IgD-negative memory B cell (primary cell): Measurements from ENCODE around the gene MED27. TPM values are rescaled to one million over a fixed set of nuclear protein-coding genes. Genes with fewer than 3 reads are reported as not detected.

Experiments
- H3K27ac Mint-ChIP-seq, 3 donors: one replicate each; pipeline ENCODE4 v1.8.0; 2020 to 2022; ENCODE audit warnings: mild to moderate bottlenecking in 3 of 3, mixed read lengths in 3 of 3, moderate library complexity in 1 of 3
- H3K27me3 Mint-ChIP-seq: one replicate; pipeline ENCODE4 v1.8.0; 2021; ENCODE audit warnings: mixed read lengths
- H3K36me3 Mint-ChIP-seq: one replicate; pipeline ENCODE4 v1.8.0; 2020; ENCODE audit warnings: mild to moderate bottlenecking, mixed read lengths
- H3K4me1 Mint-ChIP-seq, 3 donors: one replicate each; pipeline ENCODE4 v1.8.0; 2020 to 2022; ENCODE audit warnings: mixed read lengths in 3 of 3, mild to moderate bottlenecking in 1 of 3
- H3K4me3 Mint-ChIP-seq, 4 donors: one replicate each; pipeline ENCODE4 v1.8.0; 2020 to 2022; ENCODE audit warnings: mild to moderate bottlenecking in 4 of 4, mixed read lengths in 4 of 4, moderate library complexity in 3 of 4
- H3K9me3 Mint-ChIP-seq, 3 donors: one replicate each; pipeline ENCODE4 v1.8.0; 2020 to 2021; ENCODE audit warnings: mixed read lengths in 3 of 3, mild to moderate bottlenecking in 1 of 3
- polyA plus RNA-seq: library from polyadenylated mRNA; unstranded; fragments of 300-500 nt; fragmentation: Illumina TruSeq; gene quantifications from one replicate; pipeline ENCODE4 v1.2.3, GENCODE V29; 2021

Gene MED27
- polyA plus RNA-seq, 1 donor from 2014 or later: 33.7 TPM

- H3K27ac Mint-ChIP-seq: no peak overlapping the region
- no peak overlapping the region for H3K4me3 Mint-ChIP-seq
- peaks cover 0 to 8% (median 0%) of the 10 kb centered on the region in 3 donors for H3K9me3 Mint-ChIP-seq
Measured at GRCh38 chr9:131836021-131836420, 243.6 kb downstream of the MED27 start.

DNA sequence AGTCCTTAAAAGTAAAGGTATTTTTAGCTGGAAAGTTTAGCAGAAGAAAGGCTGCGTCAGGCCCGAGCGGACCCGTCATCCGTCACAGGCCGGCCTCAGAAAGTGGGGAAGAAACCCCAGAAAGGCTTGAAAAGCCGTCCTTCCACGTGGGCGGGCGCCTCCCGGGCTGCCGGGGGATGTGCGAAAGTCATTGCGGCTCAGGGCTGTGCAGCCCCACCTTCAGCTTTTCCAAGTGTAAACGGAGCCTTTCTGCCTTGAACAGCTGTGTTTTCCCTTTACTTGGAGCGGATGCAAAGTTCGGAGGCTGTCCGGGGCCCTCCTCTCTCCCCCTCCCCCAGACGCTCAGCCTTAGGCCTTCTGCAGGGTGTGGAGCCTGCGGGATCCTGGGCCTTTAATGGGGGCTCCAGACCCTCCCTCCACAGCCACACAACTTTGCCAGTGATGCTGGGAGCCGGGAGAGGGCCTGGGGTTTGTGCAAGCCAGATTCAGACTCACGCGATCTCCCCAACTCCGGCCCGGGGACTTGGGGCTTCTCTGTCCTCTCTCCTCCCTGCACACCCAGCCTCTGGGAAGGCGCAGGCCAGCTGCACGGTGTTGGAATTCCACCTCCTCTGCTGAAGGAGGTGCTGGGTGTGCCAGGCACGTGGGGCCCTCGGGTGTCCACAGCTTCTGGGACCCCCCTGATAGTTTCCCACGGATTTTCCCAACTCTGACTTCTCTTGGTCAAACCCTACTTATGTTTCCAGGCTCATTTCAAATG lies 244.3 kb downstream of the MED27 start:
- H3K4me1 Mint-ChIP-seq: peaks cover 0 to 1% (median 0%) of the 10 kb centered on the region in 3 donors
- peaks cover 0 to 8% (median 0%) of the 10 kb centered on the region in 3 donors for H3K9me3 Mint-ChIP-seq
- H3K36me3 Mint-ChIP-seq: no peaks in the 10 kb centered on the region
- no peak overlapping the region for H3K27ac Mint-ChIP-seq
- H3K27me3 Mint-ChIP-seq: peaks cover 14% of the 10 kb centered on the region
- H3K4me3 Mint-ChIP-seq: no peak overlapping the region

More at GRCh38 chr9:131836021-131836420, 243.6 kb downstream of the MED27 start:
- peaks cover 14% of the 10 kb centered on the region for H3K27me3 Mint-ChIP-seq
- no peaks in the 10 kb centered on the region for H3K36me3 Mint-ChIP-seq
- peaks cover 0 to 1% (median 0%) of the 10 kb centered on the region in 3 donors for H3K4me1 Mint-ChIP-seq

DNA sequence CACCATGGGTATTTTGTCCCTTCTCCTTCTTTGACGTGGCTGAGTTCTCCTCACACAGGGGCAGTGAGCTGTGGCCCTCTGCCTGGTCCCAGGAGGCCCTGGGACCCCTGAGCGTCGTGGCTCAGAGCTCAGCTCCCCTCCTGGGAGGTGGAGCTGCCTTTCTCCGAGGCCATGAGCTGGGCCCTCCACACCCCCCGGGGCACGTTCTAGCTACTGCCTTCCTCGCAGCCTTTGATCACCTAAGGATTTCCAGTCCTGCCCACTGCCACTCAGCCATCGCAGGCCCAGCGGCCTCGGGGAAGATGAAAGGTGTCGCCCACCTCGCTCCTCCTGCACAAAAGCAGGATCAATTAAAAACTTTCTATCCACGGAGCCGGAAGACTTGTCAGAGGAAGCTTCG lies 244.9 kb downstream of the MED27 start:
- Mint-ChIP-seq H3K36me3 (no peaks in the 10 kb centered on the region), H3K9me3 (peaks cover 0 to 7% (median 0%) of the 10 kb centered on the region in 3 donors), H3K4me1 (peaks cover 0 to 1% (median 0%) of the 10 kb centered on the region in 3 donors), H3K4me3 (no peak overlapping the region), H3K27ac (no peak overlapping the region), H3K27me3 (peaks cover 10% of the 10 kb centered on the region)

DNA sequence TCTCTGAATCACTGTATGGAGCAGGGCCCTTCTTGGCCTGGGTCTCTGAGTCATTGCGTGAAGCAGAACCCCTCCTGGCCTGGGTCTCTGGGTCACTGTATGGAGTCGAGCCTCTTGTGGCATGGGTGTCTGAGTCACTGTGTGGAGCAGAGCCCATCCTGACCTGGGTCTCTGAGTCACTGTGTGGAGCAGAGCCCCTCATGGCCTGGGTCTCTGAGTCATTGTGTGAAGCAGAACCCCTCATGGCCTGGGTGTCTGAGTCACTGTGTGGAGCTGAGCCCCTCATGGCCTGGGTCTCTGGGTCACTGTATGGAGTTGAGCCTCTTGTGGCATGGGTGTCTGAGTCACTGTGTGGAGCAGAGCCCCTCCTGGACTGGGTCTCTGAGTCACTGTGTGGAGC lies 245.8 kb downstream of the MED27 start:
- H3K27ac Mint-ChIP-seq: no peak overlapping the region
- peaks cover 0 to 9% (median 0%) of the 10 kb centered on the region in 3 donors for H3K9me3 Mint-ChIP-seq
- H3K36me3 Mint-ChIP-seq: no peaks in the 10 kb centered on the region
- H3K4me3 Mint-ChIP-seq: no peak overlapping the region
- peaks cover 0 to 1% (median 0%) of the 10 kb centered on the region in 3 donors for H3K4me1 Mint-ChIP-seq
- H3K27me3 Mint-ChIP-seq: peaks cover 10% of the 10 kb centered on the region

DNA sequence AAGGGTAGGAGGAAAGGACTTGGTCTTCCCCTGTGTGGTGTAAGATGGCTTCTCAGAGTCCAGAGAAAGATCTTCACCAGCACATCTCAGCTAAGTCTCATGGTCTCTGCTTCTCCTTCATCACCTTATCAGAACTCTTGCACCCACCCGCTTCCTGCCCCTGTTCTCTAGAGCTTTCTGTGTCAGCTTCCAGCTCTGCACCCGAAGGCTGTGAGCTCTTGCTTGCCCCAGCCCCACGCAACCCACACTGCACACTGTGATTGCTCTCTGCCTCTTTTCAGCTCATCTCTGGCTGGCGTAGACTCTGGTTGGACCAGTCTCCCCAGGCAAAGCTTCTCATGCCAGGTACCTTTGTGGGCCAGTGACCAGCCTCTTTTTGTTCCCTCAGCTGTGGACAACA lies 246.6 kb downstream of the MED27 start:
- H3K4me3 Mint-ChIP-seq: no peak overlapping the region
- H3K36me3 Mint-ChIP-seq: no peaks in the 10 kb centered on the region
- H3K9me3 Mint-ChIP-seq: peaks cover 0 to 9% (median 0%) of the 10 kb centered on the region in 3 donors
- peaks cover 0 to 1% (median 0%) of the 10 kb centered on the region in 3 donors for H3K4me1 Mint-ChIP-seq
- no peak overlapping the region for H3K27ac Mint-ChIP-seq
- peaks cover 12% of the 10 kb centered on the region for H3K27me3 Mint-ChIP-seq

GRCh38 chr9:131831380-131832165 lies 248.1 kb downstream of the MED27 start:
- Mint-ChIP-seq H3K27ac (no peak overlapping the region), H3K27me3 (peaks cover 8% of the 10 kb centered on the region), H3K4me1 (peaks cover 0 to 1% (median 0%) of the 10 kb centered on the region in 3 donors), H3K36me3 (no peaks in the 10 kb centered on the region), H3K9me3 (peaks cover 0 to 9% (median 0%) of the 10 kb centered on the region in 3 donors), H3K4me3 (no peak overlapping the region)

DNA sequence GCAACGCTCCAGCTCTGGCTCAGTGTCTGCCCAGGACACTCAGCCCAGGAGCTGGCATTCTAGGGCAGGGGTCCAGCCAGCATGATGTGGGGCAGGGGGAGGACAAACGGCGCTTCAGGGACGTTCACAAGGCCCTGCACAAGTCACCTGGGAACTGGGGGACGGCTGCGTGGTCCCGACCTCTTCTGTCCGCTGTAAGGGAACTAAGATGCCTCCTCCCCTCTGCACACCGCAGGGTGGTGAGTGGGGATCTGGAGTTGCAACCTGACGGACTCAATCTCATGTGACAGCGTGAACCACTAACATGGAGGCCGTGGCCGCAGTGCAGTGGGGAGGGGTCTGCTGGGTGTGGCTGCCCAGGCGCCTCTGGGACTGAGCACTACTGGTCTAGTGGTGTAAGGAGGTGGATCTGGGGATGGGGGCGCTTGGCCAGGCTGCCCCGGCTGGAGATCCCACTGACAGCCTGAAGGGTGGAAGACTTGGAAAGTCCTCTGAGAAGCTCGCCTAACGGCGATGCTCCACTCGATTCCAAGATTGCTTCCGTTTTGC lies 251.8 kb downstream of the MED27 start:
- peaks cover 20% of the 10 kb centered on the region for H3K27me3 Mint-ChIP-seq
- H3K36me3 Mint-ChIP-seq: no peaks in the 10 kb centered on the region
- peaks cover 0 to 3% (median 0%) of the 10 kb centered on the region in 3 donors for H3K4me1 Mint-ChIP-seq
- H3K27ac Mint-ChIP-seq: no peak overlapping the region
- H3K9me3 Mint-ChIP-seq: peaks cover 0 to 2% (median 0%) of the 10 kb centered on the region in 3 donors
- H3K4me3 Mint-ChIP-seq: no peak overlapping the region

- Mint-ChIP-seq H3K9me3 (peaks cover 0 to 2% (median 0%) of the 10 kb centered on the region in 3 donors), H3K4me3 (no peak overlapping the region), H3K27me3 (peaks cover 19% of the 10 kb centered on the region), H3K4me1 (peaks cover 0 to 1% (median 0%) of the 10 kb centered on the region in 3 donors), H3K27ac (no peak overlapping the region), H3K36me3 (no peaks in the 10 kb centered on the region)
Measured at GRCh38 chr9:131826966-131827525, 252.6 kb downstream of the MED27 start.

GRCh38 chr9:131826053-131826452 lies 253.6 kb downstream of the MED27 start:
- Mint-ChIP-seq H3K4me3 (no peak overlapping the region), H3K27me3 (peaks cover 19% of the 10 kb centered on the region), H3K9me3 (peaks cover 0 to 2% (median 0%) of the 10 kb centered on the region in 3 donors), H3K36me3 (no peaks in the 10 kb centered on the region), H3K4me1 (peaks cover 0 to 1% (median 0%) of the 10 kb centered on the region in 3 donors), H3K27ac (no peak overlapping the region)

GRCh38 chr9:131824953-131825495 lies 254.6 kb downstream of the MED27 start:
- Mint-ChIP-seq H3K4me3 (no peak overlapping the region), H3K9me3 (peaks cover 0 to 2% (median 0%) of the 10 kb centered on the region in 3 donors), H3K27me3 (peaks cover 23% of the 10 kb centered on the region), H3K36me3 (no peaks in the 10 kb centered on the region), H3K4me1 (peaks cover 0 to 1% (median 0%) of the 10 kb centered on the region in 3 donors), H3K27ac (no peak overlapping the region)

- Mint-ChIP-seq H3K27me3 (peaks cover 27% of the 10 kb centered on the region), H3K27ac (no peak overlapping the region), H3K36me3 (no peaks in the 10 kb centered on the region), H3K4me1 (peaks cover 0 to 1% (median 0%) of the 10 kb centered on the region in 3 donors), H3K4me3 (no peak overlapping the region), H3K9me3 (peaks cover 0 to 1% (median 0%) of the 10 kb centered on the region in 3 donors)
Measured at GRCh38 chr9:131824155-131824594, 255.5 kb downstream of the MED27 start.

DNA sequence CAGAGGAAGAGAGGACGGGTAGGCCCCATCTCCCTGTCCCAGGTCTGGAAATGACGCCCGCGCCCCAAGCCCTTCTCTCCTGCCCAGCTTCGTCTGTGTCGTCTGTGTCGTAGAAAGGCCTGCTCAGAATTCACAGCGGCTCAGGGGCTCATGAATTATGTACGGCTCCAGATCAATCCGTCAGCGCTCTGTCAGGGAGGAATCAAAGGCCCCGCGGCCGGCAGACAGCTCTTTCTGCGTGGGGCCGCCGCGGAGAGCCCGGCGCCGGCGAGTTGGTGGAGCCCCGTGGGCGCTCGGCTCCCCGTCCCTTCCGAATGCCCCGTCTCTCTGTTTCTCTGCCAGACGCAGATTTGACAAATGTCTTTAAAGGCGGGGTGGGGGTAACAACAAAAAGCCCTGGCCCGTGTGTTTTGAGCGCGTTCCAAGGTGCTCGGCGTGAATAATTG lies 255.9 kb downstream of the MED27 start:
- peaks cover 0 to 1% (median 0%) of the 10 kb centered on the region in 3 donors for H3K4me1 Mint-ChIP-seq
- H3K4me3 Mint-ChIP-seq: no peak overlapping the region
- H3K27me3 Mint-ChIP-seq: peaks cover 27% of the 10 kb centered on the region
- H3K9me3 Mint-ChIP-seq: no peaks in the 10 kb centered on the region
- H3K36me3 Mint-ChIP-seq: no peaks in the 10 kb centered on the region
- H3K27ac Mint-ChIP-seq: no peak overlapping the region

- Mint-ChIP-seq H3K27ac (no peak overlapping the region), H3K4me3 (no peak overlapping the region), H3K9me3 (no peaks in the 10 kb centered on the region), H3K27me3 (peaks cover 14% of the 10 kb centered on the region), H3K36me3 (no peaks in the 10 kb centered on the region), H3K4me1 (no peaks in the 10 kb centered on the region)
Measured at GRCh38 chr9:131818089-131818488, 261.6 kb downstream of the MED27 start.

GRCh38 chr9:131817627-131818026 lies 262.0 kb downstream of the MED27 start:
- no peaks in the 10 kb centered on the region for H3K9me3 Mint-ChIP-seq
- H3K4me3 Mint-ChIP-seq: no peak overlapping the region
- no peaks in the 10 kb centered on the region for H3K4me1 Mint-ChIP-seq
- H3K27ac Mint-ChIP-seq: no peak overlapping the region
- H3K27me3 Mint-ChIP-seq: peaks cover 12% of the 10 kb centered on the region
- H3K36me3 Mint-ChIP-seq: no peaks in the 10 kb centered on the region
